Measurements from ENCODE around the gene MAMLD1.

Gene MAMLD1

GRCh38 chrX:150508451-150509367 lies 145.6 kb downstream of the MAMLD1 start:
- peak; percentile 39 for ATAC-seq
- no peak for TF ChIP-seq TOX (CRISPR knock-in tag; IDR thresholded peaks at IDR 0.05; ENCODE audit: borderline replicate concordance)
- TF ChIP-seq ZNF70 (CRISPR knock-in tag; IDR thresholded peaks at IDR 0.05) = no peak
- TF ChIP-seq SNAI2 (CRISPR knock-in tag; IDR thresholded peaks at IDR 0.05) = no peak
- no peak for TF ChIP-seq CSRNP3 (CRISPR knock-in tag; IDR thresholded peaks at IDR 0.05)
- TF ChIP-seq ZC3H10 (CRISPR knock-in tag; IDR thresholded peaks at IDR 0.05) = no peak
- TF ChIP-seq ZNF8 (CRISPR knock-in tag; IDR thresholded peaks at IDR 0.05) = no peak
- TF ChIP-seq RARB (CRISPR knock-in tag; IDR thresholded peaks at IDR 0.05) = no peak
- no peak for TF ChIP-seq ZFP3 (CRISPR knock-in tag; IDR thresholded peaks at IDR 0.05)
- no peak for TF ChIP-seq BACH2 (CRISPR knock-in tag; IDR thresholded peaks at IDR 0.05; ENCODE audit: borderline replicate concordance)
- TF ChIP-seq TSHZ2 (CRISPR knock-in tag; IDR thresholded peaks at IDR 0.05) = no peak
- TF ChIP-seq PPARA (CRISPR knock-in tag; IDR thresholded peaks at IDR 0.05; ENCODE audit: borderline replicate concordance) = no peak
- TF ChIP-seq POU6F1 (CRISPR knock-in tag; IDR thresholded peaks at IDR 0.05; ENCODE audit: borderline replicate concordance, low read depth) = no peak
- TF ChIP-seq GLIS3 (CRISPR knock-in tag; IDR thresholded peaks at IDR 0.05) = no peak
- TF ChIP-seq CREB5 (CRISPR knock-in tag; IDR thresholded peaks at IDR 0.05; ENCODE audit: low read depth) = no peak
- no peak for TF ChIP-seq ESRRG (CRISPR knock-in tag; IDR thresholded peaks at IDR 0.05)

GRCh38 chrX:150509703-150510102 lies 146.6 kb downstream of the MAMLD1 start:
- ATAC-seq = no peak

More at GRCh38 chrX:150509703-150510102, 146.6 kb downstream of the MAMLD1 start:
- TF ChIP-seq ZFP3 (CRISPR knock-in tag; IDR thresholded peaks at IDR 0.05) (no peak), PATZ1 (CRISPR knock-in tag; IDR thresholded peaks at IDR 0.05; ENCODE audit: borderline replicate concordance) (no peak), ZC3H10 (CRISPR knock-in tag; IDR thresholded peaks at IDR 0.05) (no peak), ZNF8 (CRISPR knock-in tag; IDR thresholded peaks at IDR 0.05) (no peak), GLIS3 (CRISPR knock-in tag; IDR thresholded peaks at IDR 0.05) (no peak), BACH2 (CRISPR knock-in tag; IDR thresholded peaks at IDR 0.05; ENCODE audit: borderline replicate concordance) (no peak), ZNF70 (CRISPR knock-in tag; IDR thresholded peaks at IDR 0.05) (no peak), POU6F1 (CRISPR knock-in tag; IDR thresholded peaks at IDR 0.05; ENCODE audit: borderline replicate concordance, low read depth) (no peak), TOX (CRISPR knock-in tag; IDR thresholded peaks at IDR 0.05; ENCODE audit: borderline replicate concordance) (no peak), TSHZ2 (CRISPR knock-in tag; IDR thresholded peaks at IDR 0.05) (no peak), CSRNP3 (CRISPR knock-in tag; IDR thresholded peaks at IDR 0.05) (no peak), ESRRG (CRISPR knock-in tag; IDR thresholded peaks at IDR 0.05) (no peak), ARNTL (CRISPR knock-in tag; IDR thresholded peaks at IDR 0.05; ENCODE audit: borderline replicate concordance, low read depth) (no peak), ZNF565 (CRISPR knock-in tag; conservative IDR thresholded peaks at IDR 0.05; ENCODE audit: low read depth) (no peak), OSR1 (CRISPR knock-in tag; IDR thresholded peaks at IDR 0.05) (no peak), SNAI2 (CRISPR knock-in tag; IDR thresholded peaks at IDR 0.05) (no peak), ISL1 (CRISPR knock-in tag; IDR thresholded peaks at IDR 0.05) (no peak), ZFP30 (CRISPR knock-in tag; IDR thresholded peaks at IDR 0.05) (no peak)
